Pancreas (tissue), 10 donors: ENCODE measurements around the gene HIPK2. TPM values are rescaled to one million over a fixed set of nuclear protein-coding genes. Genes with fewer than 3 reads are reported as not detected.

ENCODE experiments used
- ATAC-seq, 4 donors: fragments of 200-7000 bp; cut with Tn5 transposase; one replicate each; pipeline versions ENCODE4 v1.8.0 to v1.9.1; 2020; ENCODE audit warnings: mild to moderate bottlenecking in 4 of 4, moderate library complexity in 4 of 4
- DNase-seq, 6 donors: peaks; one replicate each; pipeline ENCODE4 v3.0.0-alpha.2; 2020
- FAIRE-seq: peaks from 2 replicates; lab custom pipeline; 2012; peaks lifted over from hg19 to GRCh38; lab: Jason Lieb, UNC
- H3K27ac ChIP-seq, 4 donors: fragments of 200-600 bp; sonication (generic); 1 replicate in 3 of 4; 2 replicates in 1 of 4; pipeline versions ENCODE4 v1.5.0 to v1.8.0; 2020
- H3K27me3 ChIP-seq, 4 donors: fragments of 200-600 bp; one replicate each; pipeline ENCODE4 v1.8.0; 2021
- H3K36me3 ChIP-seq, 3 donors: fragments of 200-600 bp; sonication (generic) in 1 of 3; one replicate each; pipeline versions ENCODE4 v1.5.0 to v1.8.0; 2020 to 2021
- H3K4me1 ChIP-seq, 3 donors: fragments of 200-600 bp; one replicate each; pipeline ENCODE4 v1.8.0; 2021
- H3K4me3 ChIP-seq, 4 donors: fragments of 200-600 bp; sonication (generic) in 2 of 4; one replicate each; pipeline versions ENCODE4 v1.5.0 to v1.8.0; 2020 to 2021
- H3K9me3 ChIP-seq, 4 donors: fragments of 200-600 bp; one replicate each; pipeline ENCODE4 v1.8.0; 2021
- CTCF ChIP-seq, 4 donors: fragments of 200-600 bp; sonication (generic) in 3 of 4; IDR thresholded peaks; one replicate each; pipeline versions ENCODE4 v1.5.0 to v1.8.0; 2021; ENCODE audit warnings: antibody characterized with exemption in 4 of 4
- WGBS, 2 donors: extraction: QIAGEN DNeasy Blood & Tissue Kit; methylation state at CpG; one replicate each; pipeline ENCODE4 v1.1.7; 2013; 5-methylcytosine and 5-hydroxymethylcytosine counted together
- intact Hi-C, 3 donors: fragments of 100-400 bp; cut with DNase I; formaldehyde crosslinking; loops; one replicate each; pipeline versions ENCODE4 v1.11.1 to v1.14.2; 2022
- polyA plus RNA-seq, 2 donors: library from polyadenylated mRNA; stranded (reverse); fragments of 200-250 nt; gene quantifications; one replicate each; pipeline ENCODE4 v1.2.3, GENCODE V29; 2013
- total RNA-seq, 6 donors: library from RNA; stranded (reverse); fragmentation: NEBNext Ultra II Directional in 4 of 6; extraction: Animal tissue kit (Norgen Biotek cat#: 25700) in 4 of 6; gene quantifications; one replicate each; pipeline versions ENCODE4 v1.2.1 to v1.2.4, GENCODE V29; 2021 to 2023
- donor health status: healthy with polysubstance abuse.
- donor health status: DM: no; HTN: no; CAD: no; lungs with moderate emphysema.
- donor health status: DM: no; HTN: no; CAD: no.
- donor health status: control.
- donor health status: control.
- donor health status: Bipolar disorder and iron deficiency.
- donor health status: DM: yes; HTN: yes; CAD: no.
- donor health status: DM: no; HTN: no; CAD: no.
- donor health status: DM: no; HTN: no; CAD: no.
- donor health status: DM: yes; HTN: yes; CAD: no.

HIPK2 gene
- total and polyA plus RNA-seq, 8 donors: 6.7 to 49.0 (median 24.7) TPM

- Histone ChIP-seq H3K27me3 (no peaks in the 10 kb centered on the region), H3K4me3 (no peak overlapping the region), H3K9me3 (no peaks in the 10 kb centered on the region), H3K4me1 (peaks cover 0 to 11% (median 0%) of the 10 kb centered on the region in 3 donors), H3K36me3 (no peaks in the 10 kb centered on the region), H3K27ac (no peak overlapping the region)
- no peak for DNase-seq
- TF ChIP-seq CTCF (IDR thresholded peaks at IDR 0.05): no peak
- no peak for ATAC-seq
- 82 to 83% methylated on average over 5 of the region's 5 CpGs for WGBS, 2 donors
- intact Hi-C loops: no loop called here
- no peak for FAIRE-seq
Observed at GRCh38 chr7:139748941-139749340, 28.9 kb downstream of the HIPK2 start.

- no peak overlapping the region for H3K27ac ChIP-seq
- 77 to 80% methylated on average over 9 of the region's 9 CpGs for WGBS, 2 donors
- H3K4me3 ChIP-seq: no peak overlapping the region
- no peak for FAIRE-seq
- peaks cover 0 to 14% (median 0%) of the 10 kb centered on the region in 3 donors for H3K4me1 ChIP-seq
- no peaks in the 10 kb centered on the region for H3K9me3 ChIP-seq
- DNase-seq: no peak
- no peaks in the 10 kb centered on the region for H3K36me3 ChIP-seq
- ATAC-seq: no peak
- no peaks in the 10 kb centered on the region for H3K27me3 ChIP-seq
- TF ChIP-seq CTCF (IDR thresholded peaks at IDR 0.05): no peak
- intact Hi-C loops: no loop called here
Observed at GRCh38 chr7:139748373-139748765, 29.4 kb downstream of the HIPK2 start.

DNA sequence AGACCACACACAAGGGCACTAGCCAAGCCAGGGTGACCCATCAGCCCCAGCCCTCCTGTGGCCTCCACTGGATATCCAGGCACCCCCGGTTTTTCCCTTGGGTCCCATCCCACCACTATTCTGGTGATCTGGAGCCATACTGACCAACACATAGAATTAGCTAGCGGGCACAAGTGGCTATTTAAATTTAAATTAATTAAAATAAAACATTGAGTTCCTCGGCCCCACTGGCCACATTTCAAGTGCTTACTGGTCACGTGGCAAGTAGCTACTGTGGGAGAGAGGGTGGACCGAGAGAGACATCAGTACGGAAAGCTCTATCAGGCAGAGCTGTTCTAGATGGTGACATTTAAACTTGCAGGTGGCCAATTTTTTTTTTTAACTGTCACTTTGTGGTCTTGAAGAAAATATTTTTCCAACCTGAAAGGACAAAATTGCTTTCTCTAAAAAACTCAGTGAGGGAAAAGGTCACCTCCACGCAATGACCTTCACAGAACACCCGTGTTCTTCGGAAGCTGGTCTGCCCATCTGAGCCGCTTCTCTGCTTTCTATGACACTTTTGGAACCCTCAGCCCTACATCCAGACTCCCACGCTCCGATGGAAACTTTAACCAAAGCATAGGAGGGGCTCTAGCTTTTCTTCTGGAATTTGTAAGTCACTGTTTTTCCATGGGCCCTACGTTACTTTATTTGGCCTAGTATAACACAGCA, 30.0 kb downstream of the HIPK2 start:
- no peaks in the 10 kb centered on the region for H3K36me3 ChIP-seq
- ATAC-seq: no peak
- no peak for FAIRE-seq
- H3K9me3 ChIP-seq: no peaks in the 10 kb centered on the region
- H3K4me3 ChIP-seq: no peak overlapping the region
- 83 to 88% methylated on average over 13 of the region's 13 CpGs for WGBS, 2 donors
- DNase-seq: no peak
- no peak overlapping the region for H3K27ac ChIP-seq
- peaks cover 0 to 14% (median 0%) of the 10 kb centered on the region in 3 donors for H3K4me1 ChIP-seq
- no peak for TF ChIP-seq CTCF (IDR thresholded peaks at IDR 0.05)
- no peaks in the 10 kb centered on the region for H3K27me3 ChIP-seq
- intact Hi-C loops: no loop called here

- WGBS, 2 donors: 88 to 90% methylated on average over 8 of the region's 8 CpGs
- no peaks in the 10 kb centered on the region for H3K9me3 ChIP-seq
- H3K36me3 ChIP-seq: no peaks in the 10 kb centered on the region
- H3K27ac ChIP-seq: no peak overlapping the region
- DNase-seq: no peak
- no peaks in the 10 kb centered on the region for H3K27me3 ChIP-seq
- no peak for FAIRE-seq
- TF ChIP-seq CTCF (IDR thresholded peaks at IDR 0.05): no peak
- no peak for ATAC-seq
- intact Hi-C loops: no loop called here
- no peak overlapping the region for H3K4me3 ChIP-seq
- H3K4me1 ChIP-seq: peaks cover 0 to 14% (median under 1%) of the 10 kb centered on the region in 3 donors
Observed at GRCh38 chr7:139746652-139747051, 31.1 kb downstream of the HIPK2 start.

DNA sequence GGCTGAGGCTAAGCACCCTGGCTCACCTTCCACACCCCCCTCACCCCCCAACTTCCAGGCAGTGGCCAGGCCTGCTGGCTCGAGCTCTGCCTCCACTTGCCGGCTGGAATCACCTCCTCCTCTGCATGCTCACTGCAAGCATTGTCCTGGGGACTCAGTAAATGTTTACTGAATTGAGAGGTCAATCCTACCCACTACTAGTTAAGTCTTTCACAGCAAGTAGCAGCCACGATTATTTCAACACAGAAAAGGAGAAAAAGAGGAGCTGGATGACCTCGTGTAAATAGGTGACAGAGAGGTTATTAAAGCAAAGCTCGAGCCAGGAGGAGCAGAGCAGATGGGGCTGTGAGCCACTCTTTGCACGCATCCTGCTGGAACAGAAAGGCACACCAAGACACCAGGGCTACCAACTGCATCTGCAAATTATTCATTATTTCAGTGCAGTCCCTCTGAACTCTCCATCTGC, 32.1 kb downstream of the HIPK2 start:
- no peak overlapping the region for H3K27ac ChIP-seq
- DNase-seq (no peak), FAIRE-seq (no peak), ATAC-seq (peak in 2 of 4 donors; percentile 43 to 57)
- no peaks in the 10 kb centered on the region for H3K27me3 ChIP-seq
- 46 to 48% methylated on average over 6 of the region's 6 CpGs for WGBS, 2 donors
- no peaks in the 10 kb centered on the region for H3K36me3 ChIP-seq
- H3K9me3 ChIP-seq: no peaks in the 10 kb centered on the region
- peaks cover 5 to 23% (median 10%) of the 10 kb centered on the region in 3 donors for H3K4me1 ChIP-seq
- no peak for TF ChIP-seq CTCF (IDR thresholded peaks at IDR 0.05)
- H3K4me3 ChIP-seq: no peak overlapping the region
- intact Hi-C loops: no loop called here
